ENCODE data around the gene FCSK. TPM values are rescaled to one million over a fixed set of nuclear protein-coding genes. Genes with fewer than 3 reads are reported as not detected.
A peak's percentile ranks its signal among the peaks of the same experiment; 100 is the strongest.
"Not testable (repeated sequence)": the region's sequence is repeated elsewhere in the genome, so short reads cannot be mapped to it uniquely, and the experiment has no call there.

Gene FCSK
- total and polyA plus RNA-seq, 8 donors: 11.0 to 20.7 (median 15.3) TPM

- H3K4me3 ChIP-seq: peak overlapping the region; percentile 72 to 87
- no peaks in the 10 kb centered on the region for H3K27me3 ChIP-seq
- DNase-seq: no peak
- peaks cover 0 to 29% of the 10 kb centered on the region in 2 donors for H3K36me3 ChIP-seq
- no peak for ATAC-seq
- peak overlapping the region; percentile 77 to 85 for H3K27ac ChIP-seq
- H3K9me3 ChIP-seq: no peaks in the 10 kb centered on the region
- no peak for TF ChIP-seq CTCF (IDR thresholded peaks at IDR 0.05)
- intact Hi-C loops (cut with DNase I): no loop called here
- H3K4me1 ChIP-seq: peaks cover 18 to 57% of the 10 kb centered on the region in 2 donors
Observed at GRCh38 chr16:70522216-70523075, 68.1 kb downstream of the FCSK start.

GRCh38 chr16:70523076-70523742 lies 68.8 kb downstream of the FCSK start, which contains the start of gene COG4:
TSS of gene COG4 (minus strand) at chr16:70523554. CDS start at chr16:70523543, 11 bp downstream.
- DNase-seq (peak; percentile 88 to 95 (median 90)), ATAC-seq (peak; percentile 94)
- H3K4me3 ChIP-seq: peak within 1 kb of the TSS; percentile 72 to 87
- H3K27me3 ChIP-seq: no peaks in the 10 kb centered on the region
- peaks cover 18 to 62% of the 10 kb centered on the region in 2 donors for H3K4me1 ChIP-seq
- intact Hi-C loops (cut with DNase I): no loop called here
- TF ChIP-seq CTCF (IDR thresholded peaks at IDR 0.05): no peak
- H3K27ac ChIP-seq: peak within 1 kb of the TSS; percentile 77 to 85
- H3K36me3 ChIP-seq: peaks cover 0 to 29% of the 10 kb centered on the region in 2 donors
- no peaks in the 10 kb centered on the region for H3K9me3 ChIP-seq

- peak within 1 kb of the TSS; percentile 72 to 87 for H3K4me3 ChIP-seq
- ATAC-seq (peak; percentile 84), DNase-seq (peak in 3 of 4 donors; percentile 66 to 86 (median 86))
- H3K27ac ChIP-seq: peak within 1 kb of the TSS; percentile 77 to 85
- H3K36me3 ChIP-seq: peaks cover 0 to 29% of the 10 kb centered on the region in 2 donors
- no peak for TF ChIP-seq CTCF (IDR thresholded peaks at IDR 0.05)
- H3K9me3 ChIP-seq: no peaks in the 10 kb centered on the region
- no peaks in the 10 kb centered on the region for H3K27me3 ChIP-seq
- H3K4me1 ChIP-seq: peaks cover 18 to 66% of the 10 kb centered on the region in 2 donors
- intact Hi-C loops (cut with DNase I): no loop called here
Observed at GRCh38 chr16:70523743-70524398, 69.5 kb downstream of the FCSK start, which contains the start of gene SF3B3. TSS of gene SF3B3 (plus strand) at chr16:70523816. CDS start at chr16:70526657, 2,841 bp downstream.

GRCh38 chr16:70524399-70524825 lies 70.0 kb downstream of the FCSK start:
- H3K4me3 ChIP-seq: peak overlapping the region; percentile 72 to 87
- H3K36me3 ChIP-seq: peaks cover 0 to 35% of the 10 kb centered on the region in 2 donors
- ATAC-seq: peak; percentile 20
- H3K9me3 ChIP-seq; H3K27me3 ChIP-seq; intact Hi-C loops (cut with DNase I); DNase-seq: not testable (repeated sequence)
- H3K27ac ChIP-seq: peak overlapping the region; percentile 77 to 85
- H3K4me1 ChIP-seq: peaks cover 18 to 71% of the 10 kb centered on the region in 2 donors

GRCh38 chr16:70526403-70526802 lies 72.0 kb downstream of the FCSK start:
- DNase-seq (no peak), ATAC-seq (no peak)
- intact Hi-C loops (cut with DNase I): loop anchor here in 1 of 2 donors (5.0 kb wide), 1 partner anchor 126 kb away; no protein-coding TSS in a partner anchor
- H3K36me3 ChIP-seq: peaks cover 0 to 55% of the 10 kb centered on the region in 2 donors
- TF ChIP-seq CTCF (IDR thresholded peaks at IDR 0.05): no peak
- H3K27me3 ChIP-seq: no peaks in the 10 kb centered on the region
- H3K27ac ChIP-seq: no peak overlapping the region
- H3K9me3 ChIP-seq: no peaks in the 10 kb centered on the region
- H3K4me1 ChIP-seq: peaks cover 18 to 67% of the 10 kb centered on the region in 2 donors
- H3K4me3 ChIP-seq: no peak overlapping the region
